GM12878 (cell line): Measurements from ENCODE around the gene THAP11. TPM values are rescaled to one million over a fixed set of nuclear protein-coding genes. Genes with fewer than 3 reads are reported as not detected.
A peak's percentile ranks its signal among the peaks of the same experiment; 100 is the strongest.

ENCODE experiments used
- ASH2L ChIP-seq: fragments of 300-600, 200-600 bp; sonication (generic); IDR thresholded peaks from 2 replicates; pipeline ENCODE4 v1.6.1; 2017; ENCODE audit warnings: low read depth, mild to moderate bottlenecking, borderline replicate concordance
- CBX5 ChIP-seq: sonication (generic); IDR thresholded peaks from 2 replicates; pipeline ENCODE4 v1.6.1; 2016; ENCODE audit warnings: low read depth, moderate library complexity, mild to moderate bottlenecking, inconsistent platforms
- CHD1 ChIP-seq: IDR thresholded peaks from 2 replicates; pipeline ENCODE4 v1.6.1; 2012; ENCODE audit warnings: low read depth, low read length, improper control_type of control experiment
- CHD4 ChIP-seq: fragments of 200-600 bp; sonication (generic); IDR thresholded peaks from 2 replicates; pipeline ENCODE4 v1.6.1; 2016; ENCODE audit warnings: mild to moderate bottlenecking
- EP300 ChIP-seq, 2 experiments: fragments of 150-350 bp in 1 of 2; IDR thresholded peaks; 2 replicates each; pipeline ENCODE4 v1.6.1; 2011 to 2012; ENCODE audit warnings: low read depth in 2 of 2, low read length in 2 of 2, borderline replicate concordance in 1 of 2, improper control_type of control experiment in 1 of 2, inconsistent platforms in 1 of 2; ENCODE audit not compliant: control insufficient read depth in 1 of 2
- EZH2 ChIP-seq: IDR thresholded peaks from 2 replicates; pipeline ENCODE4 v1.6.1; 2012; ENCODE audit warnings: low read depth, mild to moderate bottlenecking, control low read depth, inconsistent platforms, low read length, borderline replicate concordance; ENCODE audit not compliant: control insufficient read depth
- GATAD2B ChIP-seq: fragments of 450-650 bp; conservative IDR thresholded peaks from 2 replicates; pipeline ENCODE4 v1.6.1; 2017; ENCODE audit warnings: low read depth, mild to moderate bottlenecking, moderate library complexity
- HDGF ChIP-seq: fragments of 450-650 bp; IDR thresholded peaks from 2 replicates; pipeline ENCODE4 v1.6.1; 2016; ENCODE audit warnings: antibody characterized with exemption
- IKZF1 ChIP-seq: fragments of 450-650 bp; conservative IDR thresholded peaks from 2 replicates; pipeline ENCODE4 v1.6.1; 2017; ENCODE audit warnings: antibody characterized with exemption, mild to moderate bottlenecking
- IKZF2 ChIP-seq, 2 experiments: fragments of 450-650 bp; IDR thresholded peaks; 2 replicates each; pipeline ENCODE4 v1.6.1; 2017; ENCODE audit warnings: mild to moderate bottlenecking in 2 of 2, moderate library complexity in 2 of 2
- IRF4 ChIP-seq: IDR thresholded peaks from 2 replicates; pipeline ENCODE4 v1.6.1; 2011; ENCODE audit warnings: low read depth, low read length
- NR2C1 ChIP-seq: fragments of 450-650 bp; IDR thresholded peaks from 2 replicates; pipeline ENCODE4 v1.6.1; 2017; ENCODE audit warnings: antibody characterized with exemption, mild to moderate bottlenecking, moderate library complexity
- PAX5 ChIP-seq: IDR thresholded peaks from 2 replicates; pipeline ENCODE4 v1.6.1; 2011; ENCODE audit warnings: low read depth, low read length, borderline replicate concordance
- PAX8 ChIP-seq: fragments of 450-650 bp; IDR thresholded peaks from 2 replicates; pipeline ENCODE4 v1.6.1; 2017; ENCODE audit warnings: mild to moderate bottlenecking, moderate library complexity
- RCOR1 ChIP-seq: conservative IDR thresholded peaks from 2 replicates; pipeline ENCODE4 v1.6.1; 2012; ENCODE audit warnings: low read depth, low read length, improper control_type of control experiment
- SREBF1 ChIP-seq: IDR thresholded peaks from 2 replicates; pipeline ENCODE4 v1.6.1; 2012; ENCODE audit warnings: mild to moderate bottlenecking, low read length
- STAT1 ChIP-seq: fragments of 450-650 bp; conservative IDR thresholded peaks from 2 replicates; pipeline ENCODE4 v1.6.1; 2014; ENCODE audit warnings: antibody characterized with exemption, mild to moderate bottlenecking
- ZNF207 ChIP-seq: fragments of 450-650 bp; IDR thresholded peaks from 2 replicates; pipeline ENCODE4 v1.6.1; 2014; ENCODE audit warnings: antibody characterized with exemption, mild to moderate bottlenecking, borderline replicate concordance
- ZNF384 ChIP-seq: IDR thresholded peaks from 2 replicates; pipeline ENCODE4 v1.6.1; 2012; ENCODE audit warnings: low read depth, mild to moderate bottlenecking, low read length, improper control_type of control experiment, borderline replicate concordance
- polyA plus RNA-seq, 11 experiments: library from polyadenylated mRNA; depleted of rRNA in 4 of 11; unstranded in 6 of 11; stranded (reverse) in 5 of 11; fragments of >200 nt; fragmentation: Nextera tagmentation in 4 of 11; fragmentation: Illumina TruSeq in 1 of 11; extraction: Ambion mirVana in 4 of 11; extraction: Trizol in 1 of 11; gene quantifications; 1 replicate in 1 of 11; 2 replicates in 10 of 11; pipeline versions ENCODE4 v1.2.1 to v1.2.3, GENCODE V29; 2011 to 2016; ENCODE audit warnings: inconsistent platforms in 2 of 11, missing spikeins in 2 of 11, low read depth in 1 of 11
- total RNA-seq, 4 experiments: library from RNA; depleted of rRNA in 3 of 4; stranded (reverse); fragments of >200 nt in 3 of 4; fragmentation: Illumina TruSeq in 1 of 4; extraction: Trizol in 1 of 4; gene quantifications; 2 replicates each; pipeline versions ENCODE4 v1.2.1 to v1.2.3, GENCODE V29; 2013 to 2021
- TF ChIP-seq, protein P1 (sequence below): fragments of 450-650 bp; IDR thresholded peaks from 2 replicates; pipeline ENCODE4 v1.6.1; 2017; ENCODE audit warnings: low read depth, mild to moderate bottlenecking, moderate library complexity
- TF ChIP-seq, protein P2 (sequence below): IDR thresholded peaks from 2 replicates; pipeline ENCODE4 v1.6.1; 2011; ENCODE audit warnings: mild to moderate bottlenecking, low read depth, low read length, moderate library complexity; ENCODE audit not compliant: insufficient replicate concordance
- TF ChIP-seq, protein P3 (sequence below): fragments of 450-650 bp; conservative IDR thresholded peaks from 2 replicates; pipeline ENCODE4 v1.6.1; 2017; ENCODE audit warnings: mild to moderate bottlenecking, moderate library complexity
- TF ChIP-seq, protein P4 (sequence below): IDR thresholded peaks from 2 replicates; pipeline ENCODE4 v1.6.1; 2012; ENCODE audit warnings: low read length, inconsistent platforms
- TF ChIP-seq, protein P5 (sequence below): IDR thresholded peaks from 2 replicates; pipeline ENCODE4 v1.6.1; 2011; ENCODE audit warnings: borderline replicate concordance, low read depth, mild to moderate bottlenecking, moderate library complexity, mixed read lengths, low read length; ENCODE audit not compliant: insufficient read depth; ENCODE audit errors: extremely low read length

THAP11 gene
- total and polyA plus RNA-seq, 10 of the 15 experiments (the other 5 are each of a cell fraction or from before 2014, with no cell fraction given): 2.5 to 36.7 (median 21.4) TPM

DNA sequence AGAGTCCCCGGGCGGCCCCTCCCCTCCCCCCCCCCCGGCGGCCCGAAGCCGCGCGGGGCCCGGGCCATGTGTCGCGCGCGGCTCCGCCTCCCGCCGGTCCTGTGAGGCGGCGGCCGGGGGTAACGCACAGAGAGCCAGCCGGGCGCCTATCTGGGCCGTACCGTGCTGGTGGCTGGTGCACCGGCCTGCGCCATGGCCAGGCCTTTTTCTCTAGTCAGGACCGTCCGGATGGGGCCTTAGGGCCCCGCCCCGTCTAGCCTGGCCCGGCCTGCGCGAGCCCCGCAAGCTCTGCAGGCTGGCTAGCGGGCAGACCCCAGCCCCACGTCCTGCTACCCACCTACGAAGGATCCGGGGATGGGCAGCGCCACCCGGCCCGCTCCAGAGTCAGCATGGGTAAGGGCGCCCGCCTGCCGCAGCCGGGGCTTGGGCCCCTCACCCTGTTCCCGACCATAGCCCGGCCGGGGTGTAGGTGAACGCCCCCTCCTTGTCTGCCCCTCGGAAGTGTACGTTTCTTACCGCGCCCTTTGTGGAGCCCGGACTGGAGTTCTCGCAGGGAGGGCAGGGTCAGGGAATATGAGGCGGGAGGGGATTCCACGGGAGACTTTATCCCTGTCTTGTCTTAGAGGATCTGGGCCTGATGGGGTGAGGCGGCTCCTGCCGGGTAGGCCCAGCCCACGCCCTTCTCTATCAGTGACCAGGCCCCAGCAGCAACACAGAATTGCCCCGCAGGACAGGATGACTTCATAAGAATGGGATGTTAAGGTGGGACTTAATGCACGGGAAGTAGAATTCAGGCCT lies 5.1 kb downstream of the THAP11 start, which contains the start of gene CENPT (continued):
- TF ChIP-seq, protein P1, sequence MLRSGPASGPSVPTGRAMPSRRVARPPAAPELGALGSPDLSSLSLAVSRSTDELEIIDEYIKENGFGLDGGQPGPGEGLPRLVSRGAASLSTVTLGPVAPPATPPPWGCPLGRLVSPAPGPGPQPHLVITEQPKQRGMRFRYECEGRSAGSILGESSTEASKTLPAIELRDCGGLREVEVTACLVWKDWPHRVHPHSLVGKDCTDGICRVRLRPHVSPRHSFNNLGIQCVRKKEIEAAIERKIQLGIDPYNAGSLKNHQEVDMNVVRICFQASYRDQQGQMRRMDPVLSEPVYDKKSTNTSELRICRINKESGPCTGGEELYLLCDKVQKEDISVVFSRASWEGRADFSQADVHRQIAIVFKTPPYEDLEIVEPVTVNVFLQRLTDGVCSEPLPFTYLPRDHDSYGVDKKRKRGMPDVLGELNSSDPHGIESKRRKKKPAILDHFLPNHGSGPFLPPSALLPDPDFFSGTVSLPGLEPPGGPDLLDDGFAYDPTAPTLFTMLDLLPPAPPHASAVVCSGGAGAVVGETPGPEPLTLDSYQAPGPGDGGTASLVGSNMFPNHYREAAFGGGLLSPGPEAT: no peak
- TF ChIP-seq ASH2L (no peak), EZH2 (no peak), ZNF207 (no peak), STAT1 (no peak), ZNF384 (no peak), PAX8 (no peak), PAX5 (no peak), CHD4 (no peak), SREBF1 (no peak), GATAD2B (0 out of 2 replicates have a peak, but pooled peaks have one; percentile 32), RCOR1 (no peak), IRF4 (no peak), CHD1 (no peak), HDGF (peak; percentile 36; the same call in 1 of the 2 replicates), EP300 (IDR thresholded peaks at IDR 0.05; ENCODE audit: borderline replicate concordance in 1 of 2, control insufficient read depth in 1 of 2, low read depth in 2 of 2, low read length in 2 of 2) (no peak), IKZF1 (no peak), IKZF2 (IDR thresholded peaks at IDR 0.05) (no peak), NR2C1 (no peak), CBX5 (no peak)
- TF ChIP-seq, protein P2, sequence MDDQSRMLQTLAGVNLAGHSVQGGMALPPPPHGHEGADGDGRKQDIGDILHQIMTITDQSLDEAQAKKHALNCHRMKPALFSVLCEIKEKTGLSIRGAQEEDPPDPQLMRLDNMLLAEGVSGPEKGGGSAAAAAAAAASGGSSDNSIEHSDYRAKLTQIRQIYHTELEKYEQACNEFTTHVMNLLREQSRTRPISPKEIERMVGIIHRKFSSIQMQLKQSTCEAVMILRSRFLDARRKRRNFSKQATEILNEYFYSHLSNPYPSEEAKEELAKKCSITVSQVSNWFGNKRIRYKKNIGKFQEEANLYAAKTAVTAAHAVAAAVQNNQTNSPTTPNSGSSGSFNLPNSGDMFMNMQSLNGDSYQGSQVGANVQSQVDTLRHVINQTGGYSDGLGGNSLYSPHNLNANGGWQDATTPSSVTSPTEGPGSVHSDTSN: no peak
- TF ChIP-seq, protein P3, sequence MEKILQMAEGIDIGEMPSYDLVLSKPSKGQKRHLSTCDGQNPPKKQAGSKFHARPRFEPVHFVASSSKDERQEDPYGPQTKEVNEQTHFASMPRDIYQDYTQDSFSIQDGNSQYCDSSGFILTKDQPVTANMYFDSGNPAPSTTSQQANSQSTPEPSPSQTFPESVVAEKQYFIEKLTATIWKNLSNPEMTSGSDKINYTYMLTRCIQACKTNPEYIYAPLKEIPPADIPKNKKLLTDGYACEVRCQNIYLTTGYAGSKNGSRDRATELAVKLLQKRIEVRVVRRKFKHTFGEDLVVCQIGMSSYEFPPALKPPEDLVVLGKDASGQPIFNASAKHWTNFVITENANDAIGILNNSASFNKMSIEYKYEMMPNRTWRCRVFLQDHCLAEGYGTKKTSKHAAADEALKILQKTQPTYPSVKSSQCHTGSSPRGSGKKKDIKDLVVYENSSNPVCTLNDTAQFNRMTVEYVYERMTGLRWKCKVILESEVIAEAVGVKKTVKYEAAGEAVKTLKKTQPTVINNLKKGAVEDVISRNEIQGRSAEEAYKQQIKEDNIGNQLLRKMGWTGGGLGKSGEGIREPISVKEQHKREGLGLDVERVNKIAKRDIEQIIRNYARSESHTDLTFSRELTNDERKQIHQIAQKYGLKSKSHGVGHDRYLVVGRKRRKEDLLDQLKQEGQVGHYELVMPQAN: peak; percentile 81
- TF ChIP-seq, protein P4, sequence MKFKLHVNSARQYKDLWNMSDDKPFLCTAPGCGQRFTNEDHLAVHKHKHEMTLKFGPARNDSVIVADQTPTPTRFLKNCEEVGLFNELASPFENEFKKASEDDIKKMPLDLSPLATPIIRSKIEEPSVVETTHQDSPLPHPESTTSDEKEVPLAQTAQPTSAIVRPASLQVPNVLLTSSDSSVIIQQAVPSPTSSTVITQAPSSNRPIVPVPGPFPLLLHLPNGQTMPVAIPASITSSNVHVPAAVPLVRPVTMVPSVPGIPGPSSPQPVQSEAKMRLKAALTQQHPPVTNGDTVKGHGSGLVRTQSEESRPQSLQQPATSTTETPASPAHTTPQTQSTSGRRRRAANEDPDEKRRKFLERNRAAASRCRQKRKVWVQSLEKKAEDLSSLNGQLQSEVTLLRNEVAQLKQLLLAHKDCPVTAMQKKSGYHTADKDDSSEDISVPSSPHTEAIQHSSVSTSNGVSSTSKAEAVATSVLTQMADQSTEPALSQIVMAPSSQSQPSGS: no peak
- TF ChIP-seq, protein P5, sequence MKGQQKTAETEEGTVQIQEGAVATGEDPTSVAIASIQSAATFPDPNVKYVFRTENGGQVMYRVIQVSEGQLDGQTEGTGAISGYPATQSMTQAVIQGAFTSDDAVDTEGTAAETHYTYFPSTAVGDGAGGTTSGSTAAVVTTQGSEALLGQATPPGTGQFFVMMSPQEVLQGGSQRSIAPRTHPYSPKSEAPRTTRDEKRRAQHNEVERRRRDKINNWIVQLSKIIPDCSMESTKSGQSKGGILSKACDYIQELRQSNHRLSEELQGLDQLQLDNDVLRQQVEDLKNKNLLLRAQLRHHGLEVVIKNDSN: peak; percentile 16
